ENCODE results near the gene FTO.
A peak's percentile ranks its signal among the peaks of the same experiment; 100 is the strongest.

Gene FTO

DNA sequence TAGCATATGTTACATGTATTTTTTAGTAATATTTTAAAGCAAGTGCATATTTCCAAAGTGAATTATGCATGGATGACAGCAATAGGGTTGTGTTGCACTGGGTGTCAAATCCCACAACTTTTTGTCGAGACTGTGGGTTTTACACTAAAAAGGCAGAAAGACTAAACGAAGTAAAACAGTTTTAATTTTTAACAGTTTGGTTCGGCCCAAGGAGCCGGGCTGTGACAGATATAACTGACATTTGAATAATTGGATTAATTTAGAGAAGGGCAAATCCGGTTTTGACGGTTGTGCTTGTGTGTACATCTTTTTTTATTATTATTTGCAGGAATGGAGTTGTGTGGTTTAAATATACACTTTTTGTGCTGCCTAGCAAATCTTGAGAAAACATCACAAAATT is 263.6 kb downstream of the FTO start:
- TF ChIP-seq, protein P1, sequence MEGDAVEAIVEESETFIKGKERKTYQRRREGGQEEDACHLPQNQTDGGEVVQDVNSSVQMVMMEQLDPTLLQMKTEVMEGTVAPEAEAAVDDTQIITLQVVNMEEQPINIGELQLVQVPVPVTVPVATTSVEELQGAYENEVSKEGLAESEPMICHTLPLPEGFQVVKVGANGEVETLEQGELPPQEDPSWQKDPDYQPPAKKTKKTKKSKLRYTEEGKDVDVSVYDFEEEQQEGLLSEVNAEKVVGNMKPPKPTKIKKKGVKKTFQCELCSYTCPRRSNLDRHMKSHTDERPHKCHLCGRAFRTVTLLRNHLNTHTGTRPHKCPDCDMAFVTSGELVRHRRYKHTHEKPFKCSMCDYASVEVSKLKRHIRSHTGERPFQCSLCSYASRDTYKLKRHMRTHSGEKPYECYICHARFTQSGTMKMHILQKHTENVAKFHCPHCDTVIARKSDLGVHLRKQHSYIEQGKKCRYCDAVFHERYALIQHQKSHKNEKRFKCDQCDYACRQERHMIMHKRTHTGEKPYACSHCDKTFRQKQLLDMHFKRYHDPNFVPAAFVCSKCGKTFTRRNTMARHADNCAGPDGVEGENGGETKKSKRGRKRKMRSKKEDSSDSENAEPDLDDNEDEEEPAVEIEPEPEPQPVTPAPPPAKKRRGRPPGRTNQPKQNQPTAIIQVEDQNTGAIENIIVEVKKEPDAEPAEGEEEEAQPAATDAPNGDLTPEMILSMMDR (conservative IDR thresholded peaks at IDR 0.05; ENCODE audit: low read depth, low read length) = no peak
- no peak overlapping the region for H3K4me3 ChIP-seq (ENCODE audit: low read depth, low read length)
- DNase-seq (ENCODE audit: low read depth) = no peak

DNA sequence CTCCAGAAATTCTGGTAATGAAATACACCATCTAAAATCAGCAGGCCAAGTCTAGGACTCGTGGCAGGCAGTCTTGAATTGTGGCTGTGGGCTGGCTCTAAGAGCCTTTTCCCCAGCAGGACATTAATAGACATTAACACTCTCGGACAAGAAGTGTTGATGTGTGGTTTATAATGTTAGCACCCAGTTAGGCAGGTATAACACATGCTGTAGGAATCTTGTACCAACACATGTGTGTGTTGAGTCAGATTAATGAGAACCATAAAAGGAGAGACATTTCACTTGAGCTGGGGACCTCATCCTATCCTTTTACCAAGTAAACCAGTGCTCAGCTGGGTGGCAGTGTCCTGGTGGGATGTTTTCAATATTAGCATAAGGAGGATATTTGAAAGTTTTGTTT is 264.5 kb downstream of the FTO start:
- peak; percentile 40 for DNase-seq (ENCODE audit: low read depth)
- no peak overlapping the region for H3K4me3 ChIP-seq (ENCODE audit: low read depth, low read length)
- TF ChIP-seq, protein P1 (conservative IDR thresholded peaks at IDR 0.05; ENCODE audit: low read depth, low read length) = no peak

DNA sequence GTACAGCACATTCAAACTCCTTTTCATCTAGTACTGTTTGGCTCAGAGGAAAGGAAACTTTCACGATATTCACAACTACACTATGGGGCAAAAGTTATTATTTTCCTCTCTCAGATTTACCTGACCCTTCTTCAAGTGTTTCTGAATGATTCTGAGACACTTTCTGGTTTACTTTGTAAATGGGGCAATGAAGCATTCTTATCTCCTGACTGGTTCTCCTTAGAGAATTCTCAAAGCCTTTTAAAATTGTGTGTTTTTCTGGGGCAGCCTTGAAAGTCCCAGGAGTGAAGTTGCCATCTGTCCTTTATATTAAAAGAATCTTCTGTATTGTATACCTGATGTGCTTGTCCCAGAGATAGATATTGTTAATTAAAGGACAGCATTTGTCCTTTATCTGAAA is 264.9 kb downstream of the FTO start:
- TF ChIP-seq, protein P1 (conservative IDR thresholded peaks at IDR 0.05; ENCODE audit: low read depth, low read length) = no peak
- DNase-seq (ENCODE audit: low read depth) = peak; percentile 48
- H3K4me3 ChIP-seq (ENCODE audit: low read depth, low read length) = no peak overlapping the region

DNA sequence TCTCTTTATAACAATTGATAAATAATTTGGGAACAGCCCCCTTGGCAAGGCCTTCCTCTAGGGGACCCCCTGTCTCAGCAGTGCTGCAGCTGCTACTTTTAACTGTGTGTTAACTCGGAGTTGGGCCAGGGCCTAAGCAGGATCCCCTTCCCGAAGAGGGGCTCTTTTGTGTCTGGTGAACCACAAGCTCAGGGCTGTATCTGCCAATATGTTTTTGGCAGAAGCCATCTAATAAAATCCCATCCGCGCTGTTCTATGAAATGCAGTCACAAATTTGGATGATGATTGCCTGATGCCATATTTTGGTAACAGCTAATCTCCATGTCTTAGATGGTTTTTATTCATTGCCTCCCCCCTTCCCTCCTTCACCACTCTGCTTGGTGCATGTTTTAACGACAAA is 267.7 kb downstream of the FTO start:
- TF ChIP-seq, protein P1 (conservative IDR thresholded peaks at IDR 0.05; ENCODE audit: low read depth, low read length) = no peak
- no peak overlapping the region for H3K4me3 ChIP-seq (ENCODE audit: low read depth, low read length)
- no peak for DNase-seq (ENCODE audit: low read depth)

DNA sequence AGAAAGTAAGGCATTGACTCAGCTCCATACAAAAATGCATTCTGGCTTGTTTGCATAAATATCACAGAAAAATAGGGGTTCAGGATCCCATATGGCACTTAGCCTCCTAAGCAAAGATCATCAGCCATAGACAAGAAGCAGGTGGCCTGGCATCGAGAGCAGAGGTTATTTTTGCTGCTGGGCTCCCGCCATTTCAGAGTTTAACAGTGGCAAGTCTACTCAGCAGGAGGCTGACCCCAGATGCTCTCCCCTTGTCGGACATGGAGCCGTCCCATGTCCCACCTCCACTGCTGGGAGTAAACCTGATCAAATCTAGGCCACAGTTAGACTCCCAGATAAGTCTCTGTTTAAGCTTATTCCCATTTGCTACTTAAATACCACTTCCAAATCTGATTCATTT is 269.1 kb downstream of the FTO start:
- TF ChIP-seq, protein P1 (conservative IDR thresholded peaks at IDR 0.05; ENCODE audit: low read depth, low read length) = no peak
- no peak for DNase-seq (ENCODE audit: low read depth)
- H3K4me3 ChIP-seq (ENCODE audit: low read depth, low read length) = no peak overlapping the region

DNA sequence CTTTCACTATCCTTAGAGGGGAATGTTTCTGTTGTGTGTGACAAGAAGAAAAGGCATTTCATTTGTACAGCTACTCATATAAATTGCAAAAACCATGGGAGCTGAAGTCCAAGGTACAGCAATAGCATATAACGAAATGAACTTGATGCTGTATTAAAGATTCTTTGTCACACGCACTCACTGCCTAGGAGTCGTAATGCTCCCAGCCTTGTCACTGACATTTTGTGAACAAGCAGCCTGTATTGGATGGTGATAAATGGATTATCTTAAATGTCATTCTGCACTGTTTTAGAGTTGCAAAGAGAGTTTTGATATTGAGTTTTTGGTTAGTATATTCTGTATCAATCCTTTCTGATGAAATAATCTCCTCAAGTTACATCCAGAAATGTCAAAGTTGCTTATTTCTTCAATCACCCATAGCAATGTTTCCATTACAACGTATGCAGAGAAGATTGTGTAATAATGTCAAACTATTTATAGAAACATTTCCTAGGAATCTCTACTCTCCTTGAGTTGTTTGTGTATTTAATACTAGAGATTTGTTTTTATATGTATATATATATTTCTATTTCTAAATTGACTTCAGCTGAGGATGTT is 270.6 kb downstream of the FTO start:
- DNase-seq (ENCODE audit: low read depth) = peak; percentile 80
- no peak overlapping the region for H3K4me3 ChIP-seq (ENCODE audit: low read depth, low read length)
- TF ChIP-seq, protein P1 (conservative IDR thresholded peaks at IDR 0.05; ENCODE audit: low read depth, low read length) = no peak

DNA sequence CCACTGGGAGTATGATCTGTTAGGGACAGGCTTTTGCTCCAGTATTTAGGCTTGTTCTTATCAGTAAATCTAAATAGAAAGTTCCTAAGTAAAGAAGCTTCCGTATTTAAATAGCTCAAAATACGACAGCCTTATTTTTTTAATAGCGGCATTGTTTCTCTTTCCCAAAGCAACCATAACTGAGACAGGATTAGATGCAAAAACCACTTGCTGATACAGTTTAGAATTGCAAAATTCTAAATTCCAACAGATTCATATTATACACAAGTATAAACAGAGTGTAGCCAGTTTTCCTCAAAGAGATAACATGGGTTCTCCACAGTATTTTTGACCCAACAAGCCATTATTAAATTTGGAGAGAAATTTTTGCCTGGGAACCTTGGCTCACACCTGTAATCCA is 276.7 kb downstream of the FTO start:
- TF ChIP-seq, protein P1 (conservative IDR thresholded peaks at IDR 0.05; ENCODE audit: low read depth, low read length) = no peak
- H3K4me3 ChIP-seq (ENCODE audit: low read depth, low read length) = no peak overlapping the region
- no peak for DNase-seq (ENCODE audit: low read depth)
